Sigmoid colon (tissue), 7 donors: ENCODE measurements around the gene CXorf58. TPM values are rescaled to one million over a fixed set of nuclear protein-coding genes. Genes with fewer than 3 reads are reported as not detected.
"Not testable (repeated sequence)": the region's sequence is repeated elsewhere in the genome, so short reads cannot be mapped to it uniquely, and the experiment has no call there.

Experiments used
- DNase-seq: peaks from one replicate; pipeline ENCODE4 v3.0.0-alpha.2; 2019
- H3K27ac ChIP-seq, 4 donors: fragments of 200-600 bp; sonication (generic); one replicate each; pipeline ENCODE4 v1.5.1; 2016 to 2019; ENCODE audit warnings: mild to moderate bottlenecking in 1 of 4
- H3K27me3 ChIP-seq, 3 donors: fragments of 200-600 bp; sonication (generic); one replicate each; pipeline ENCODE4 v1.5.1; 2019; ENCODE audit warnings: mild to moderate bottlenecking in 1 of 3
- H3K36me3 ChIP-seq, 4 donors: fragments of 200-600 bp; sonication (generic); one replicate each; pipeline ENCODE4 v1.5.1; 2016 to 2019
- H3K4me1 ChIP-seq, 4 donors: fragments of 200-600 bp; sonication (generic); one replicate each; pipeline ENCODE4 v1.5.1; 2017 to 2019
- H3K4me3 ChIP-seq, 4 donors: fragments of 200-600 bp; sonication (generic); one replicate each; pipeline ENCODE4 v1.5.1; 2017 to 2019; ENCODE audit warnings: mild to moderate bottlenecking in 2 of 4, moderate library complexity in 1 of 4
- H3K9me3 ChIP-seq, 4 donors: fragments of 200-600 bp in 3 of 4; sonication (generic) in 3 of 4; one replicate each; pipeline versions ENCODE4 v1.5.1 to v1.6.1; 2013 to 2019
- CTCF ChIP-seq, 4 experiments: fragments of 450-650 bp in 3 of 4; fragments of 200-600 bp in 1 of 4; IDR thresholded peaks; one replicate each; pipeline ENCODE4 v1.5.1; 2016 to 2019; ENCODE audit warnings: antibody characterized with exemption in 4 of 4, mild to moderate bottlenecking in 3 of 4, moderate library complexity in 2 of 4
- EP300 ChIP-seq, 4 donors: sonication (generic); formaldehyde crosslinking; IDR thresholded peaks; one replicate each; pipeline ENCODE4 v1.6.1; 2017; ENCODE audit warnings: antibody characterized with exemption in 4 of 4
- POLR2A ChIP-seq, 2 donors: fragments of 450-650 bp; IDR thresholded peaks; one replicate each; pipeline ENCODE4 v1.6.1; 2016; ENCODE audit warnings: antibody characterized with exemption in 2 of 2, mild to moderate bottlenecking in 2 of 2, moderate library complexity in 2 of 2
- POLR2AphosphoS5 ChIP-seq, 4 donors: sonication (generic); formaldehyde crosslinking; IDR thresholded peaks; one replicate each; pipeline ENCODE4 v1.6.1; 2017; ENCODE audit warnings: antibody characterized with exemption in 4 of 4
- WGBS, 2 donors: extraction: QIAGEN DNeasy Blood & Tissue Kit; methylation state at CpG; one replicate each; pipeline ENCODE4 v1.1.7; 2013; 5-methylcytosine and 5-hydroxymethylcytosine counted together
- intact Hi-C: fragments of 100-400 bp; cut with DNase I; formaldehyde crosslinking; loops from one replicate; pipeline ENCODE4 v1.15.1; 2023
- polyA plus RNA-seq, 3 donors: library from polyadenylated mRNA; stranded (reverse); fragments of 200-250 nt; gene quantifications; one replicate each; pipeline ENCODE4 v1.2.3, GENCODE V29; 2013
- total RNA-seq, 4 donors: library from RNA; depleted of rRNA; stranded (reverse); fragments of >200 nt; gene quantifications; one replicate each; pipeline ENCODE4 v1.1.0, GENCODE V29; 2016
- donor health status: healthy with polysubstance abuse.
- donor health status: Bipolar disorder and iron deficiency.
- donor health status: healthy.

CXorf58 gene
- total and polyA plus RNA-seq, 7 donors: 0.03 TPM; not detected in 6

- Histone ChIP-seq H3K9me3 (no peaks in the 10 kb centered on the region), H3K4me3 (no peak overlapping the region), H3K36me3 (no peaks in the 10 kb centered on the region), H3K4me1 (peaks cover 0 to 7% (median 0%) of the 10 kb centered on the region in 4 donors), H3K27me3 (no peaks in the 10 kb centered on the region), H3K27ac (no peak overlapping the region)
- no peak for TF ChIP-seq POLR2A (IDR thresholded peaks at IDR 0.05)
- DNase-seq: no peak
- WGBS, 2 donors: 33 to 63% methylated on average over 3 of the region's 3 CpGs
- intact Hi-C loops: no loop called here
Measured at GRCh38 chrX:23885803-23886202, 22.0 kb upstream of the CXorf58 start.

GRCh38 chrX:23887451-23887850, 20.4 kb upstream of the CXorf58 start:
- Histone ChIP-seq H3K4me1 (peaks cover 0 to 7% (median 0%) of the 10 kb centered on the region in 4 donors), H3K27me3 (no peaks in the 10 kb centered on the region), H3K9me3 (no peaks in the 10 kb centered on the region), H3K36me3 (no peaks in the 10 kb centered on the region), H3K27ac (no peak overlapping the region), H3K4me3 (no peak overlapping the region)
- DNase-seq: no peak
- 31 to 76% methylated on average over 6 of the region's 6 CpGs for WGBS, 2 donors
- intact Hi-C loops: no loop called here
- TF ChIP-seq EP300 (IDR thresholded peaks at IDR 0.05) (no peak), POLR2AphosphoS5 (IDR thresholded peaks at IDR 0.05) (no peak), POLR2A (IDR thresholded peaks at IDR 0.05) (no peak), CTCF (IDR thresholded peaks at IDR 0.05) (no peak)

GRCh38 chrX:23887918-23888317, 19.9 kb upstream of the CXorf58 start:
- Histone ChIP-seq H3K36me3 (no peaks in the 10 kb centered on the region), H3K27ac (no peak overlapping the region), H3K4me3 (no peak overlapping the region), H3K27me3 (no peaks in the 10 kb centered on the region), H3K9me3 (no peaks in the 10 kb centered on the region), H3K4me1 (peaks cover 0 to 7% (median 0%) of the 10 kb centered on the region in 4 donors)
- 28 to 74% methylated on average over 4 of the region's 4 CpGs for WGBS, 2 donors
- no peak for DNase-seq
- TF ChIP-seq EP300 (IDR thresholded peaks at IDR 0.05) (no peak), CTCF (IDR thresholded peaks at IDR 0.05) (no peak), POLR2AphosphoS5 (IDR thresholded peaks at IDR 0.05) (no peak)
- intact Hi-C loops: no loop called here

GRCh38 chrX:23888887-23889501, 18.8 kb upstream of the CXorf58 start:
- no peaks in the 10 kb centered on the region for H3K36me3 ChIP-seq
- WGBS, 2 donors: 66 to 84% methylated on average over 3 of the region's 3 CpGs
- no peak for DNase-seq
- no peak overlapping the region for H3K4me3 ChIP-seq
- intact Hi-C loops: no loop called here
- no peaks in the 10 kb centered on the region for H3K27me3 ChIP-seq
- no peaks in the 10 kb centered on the region for H3K9me3 ChIP-seq
- TF ChIP-seq EP300 (IDR thresholded peaks at IDR 0.05) (no peak), CTCF (IDR thresholded peaks at IDR 0.05) (no peak), POLR2A (IDR thresholded peaks at IDR 0.05) (no peak), POLR2AphosphoS5 (IDR thresholded peaks at IDR 0.05) (no peak)
- H3K27ac ChIP-seq: peak overlapping the region in 2 of 4 donors; percentile 10 to 46
- peaks cover 0 to 1% (median 0%) of the 10 kb centered on the region in 4 donors for H3K4me1 ChIP-seq

- WGBS, 2 donors: 96 to 99% methylated on average over 4 of the region's 4 CpGs
- Histone ChIP-seq H3K27ac (no peak overlapping the region), H3K36me3 (no peaks in the 10 kb centered on the region), H3K27me3 (no peaks in the 10 kb centered on the region), H3K4me1 (no peaks in the 10 kb centered on the region), H3K9me3 (no peaks in the 10 kb centered on the region), H3K4me3 (no peak overlapping the region)
- TF ChIP-seq POLR2AphosphoS5 (IDR thresholded peaks at IDR 0.05) (no peak), POLR2A (IDR thresholded peaks at IDR 0.05) (no peak), EP300 (IDR thresholded peaks at IDR 0.05) (no peak), CTCF (IDR thresholded peaks at IDR 0.05) (no peak)
- DNase-seq: no peak
- intact Hi-C loops: no loop called here
Measured at GRCh38 chrX:23890933-23891332, 16.9 kb upstream of the CXorf58 start.

GRCh38 chrX:23894993-23895392, 12.8 kb upstream of the CXorf58 start:
- DNase-seq, H3K36me3 ChIP-seq, H3K27me3 ChIP-seq, H3K9me3 ChIP-seq, H3K27ac ChIP-seq, H3K4me3 ChIP-seq, intact Hi-C loops: not testable (repeated sequence)
- WGBS, 2 donors: 53 to 85% methylated on average over 6 of the region's 6 CpGs
- peaks cover 0 to 12% (median 4%) of the 10 kb centered on the region in 4 donors for H3K4me1 ChIP-seq

GRCh38 chrX:23896539-23896938, 11.3 kb upstream of the CXorf58 start:
- H3K4me1 ChIP-seq: peaks cover 0 to 19% (median 4%) of the 10 kb centered on the region in 4 donors
- H3K27ac ChIP-seq, H3K36me3 ChIP-seq, DNase-seq, H3K4me3 ChIP-seq, H3K9me3 ChIP-seq, intact Hi-C loops, H3K27me3 ChIP-seq: not testable (repeated sequence)
- 73 to 86% methylated on average over 4 of the region's 4 CpGs for WGBS, 2 donors
